A673 (cell line): ENCODE data around the gene CCDC88B. TPM values are rescaled to one million over a fixed set of nuclear protein-coding genes. Genes with fewer than 3 reads are reported as not detected.

Source experiments
- BruUV-seq: library from RNA; stranded (reverse); fragments of 400-500 nt; replicated peaks from 2 replicates; lab custom pipeline; 2021; lab: Mats Ljungman, UMichigan
- CTCF ChIA-PET: fragments of 300-600 bp; sonication (Branson Sonifier 250); formaldehyde crosslinking; loops from one replicate; lab custom pipeline; 2022; ENCODE audit warnings: antibody characterized with exemption; lab: Charles Lee
- POLR2A ChIA-PET: fragments of 300-600 bp; sonication (Branson Sonifier 250); formaldehyde crosslinking; loops from one replicate; lab custom pipeline; 2022; ENCODE audit warnings: antibody characterized with exemption; ENCODE audit not compliant: low non-redundant PET; lab: Charles Lee
- DNase-seq: peaks from one replicate; pipeline ENCODE4 v3.0.0-alpha.2; 2015; ENCODE audit warnings: low spot score
- H3K27ac ChIP-seq: fragments of 200-600 bp; sonication (generic); 2 replicates; pipeline ENCODE4 v1.5.1; 2016; ENCODE audit warnings: mixed run types, low read depth, mild to moderate bottlenecking, mixed read lengths, antibody characterized with exemption, low read length; ENCODE audit not compliant: poor library complexity, severe bottlenecking
- H3K27me3 ChIP-seq: fragments of 200-600 bp; sonication (generic); replicated peaks from 2 replicates; pipeline ENCODE4 v1.6.1; 2017; ENCODE audit warnings: mixed run types, low read depth, mild to moderate bottlenecking, mixed read lengths, antibody characterized with exemption, low read length; ENCODE audit not compliant: insufficient read depth, poor library complexity
- H3K36me3 ChIP-seq: fragments of 200-600 bp; sonication (generic); 2 replicates; pipeline ENCODE4 v1.6.1; 2016; ENCODE audit warnings: mixed run types, mild to moderate bottlenecking, mixed read lengths, antibody characterized with exemption, low read length; ENCODE audit not compliant: insufficient read depth, poor library complexity, severe bottlenecking
- H3K4me1 ChIP-seq: fragments of 200-600 bp; sonication (generic); 2 replicates; pipeline ENCODE4 v1.6.1; 2017; ENCODE audit warnings: mixed run types, mild to moderate bottlenecking, mixed read lengths, antibody characterized with exemption, low read length; ENCODE audit not compliant: insufficient read depth, poor library complexity, severe bottlenecking
- H3K4me3 ChIP-seq: fragments of 200-600 bp; sonication (generic); 2 replicates; pipeline ENCODE4 v1.5.1; 2016; ENCODE audit warnings: low read depth, mixed run types, mild to moderate bottlenecking, mixed read lengths, low read length; ENCODE audit not compliant: poor library complexity, severe bottlenecking
- H3K9me3 ChIP-seq: fragments of 200-600 bp; sonication (generic); 2 replicates; pipeline ENCODE4 v1.6.1; 2016; ENCODE audit warnings: mixed run types, low read depth, mild to moderate bottlenecking, mixed read lengths, antibody characterized with exemption, low read length; ENCODE audit not compliant: poor library complexity, severe bottlenecking
- EZH2 ChIP-seq: fragments of 200-600 bp; sonication (generic); IDR thresholded peaks from 2 replicates; pipeline ENCODE4 v1.6.1; 2017; ENCODE audit warnings: borderline replicate concordance, low read depth, mild to moderate bottlenecking, mixed read lengths, antibody characterized with exemption, low read length; ENCODE audit not compliant: poor library complexity, severe bottlenecking
- intact Hi-C: fragments of 100-400 bp; cut with micrococcal nuclease; formaldehyde crosslinking; loops from one replicate; pipeline ENCODE4 v1.10.0; 2022; ENCODE audit not compliant: unreplicated experiment
- total RNA-seq: library from RNA; stranded (reverse); gene quantifications from 2 replicates; pipeline ENCODE4 v1.2.3, GENCODE V29; 2021
- TF ChIP-seq, protein P1 (sequence below): fragments of 300-800, 200-600 bp; sonication (generic); conservative IDR thresholded peaks from 2 replicates; pipeline ENCODE4 v1.5.1; 2017; ENCODE audit warnings: low read depth, mild to moderate bottlenecking, antibody characterized with exemption, low read length, moderate library complexity, mixed read lengths

CCDC88B gene
- total RNA-seq, 1 experiment from 2014 or later, result 0.47 TPM

DNA sequence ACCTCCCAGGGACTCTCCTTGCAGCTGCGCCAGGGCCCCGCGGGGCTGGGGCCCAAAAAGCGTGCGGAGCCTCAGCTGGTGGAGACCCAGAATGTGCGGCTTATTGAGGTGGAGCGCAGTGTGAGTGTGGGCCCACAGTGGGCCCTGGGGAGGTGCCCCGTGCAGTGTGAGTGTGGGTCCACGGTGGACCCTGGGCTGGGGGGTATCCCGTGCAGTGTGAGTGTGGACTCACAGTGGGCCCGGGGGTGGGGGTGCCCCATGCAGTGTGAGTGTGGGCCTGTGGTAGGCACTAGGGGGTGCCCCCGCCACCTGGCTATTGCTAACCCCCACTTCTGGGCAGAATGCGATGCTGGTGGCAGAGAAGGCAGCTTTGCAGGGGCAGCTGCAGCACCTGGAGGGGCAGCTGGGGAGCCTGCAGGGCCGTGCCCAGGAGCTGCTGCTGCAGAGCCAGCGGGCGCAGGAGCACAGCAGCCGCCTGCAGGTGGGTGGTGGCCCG is 11.2 kb downstream of the CCDC88B start:
- no peaks in the 10 kb centered on the region for H3K9me3 ChIP-seq
- no peaks in the 10 kb centered on the region for H3K36me3 ChIP-seq
- H3K27me3 ChIP-seq, result no peaks in the 10 kb centered on the region
- H3K4me3 ChIP-seq, result no peak overlapping the region
- no peak for TF ChIP-seq EZH2
- TF ChIP-seq, protein P1, sequence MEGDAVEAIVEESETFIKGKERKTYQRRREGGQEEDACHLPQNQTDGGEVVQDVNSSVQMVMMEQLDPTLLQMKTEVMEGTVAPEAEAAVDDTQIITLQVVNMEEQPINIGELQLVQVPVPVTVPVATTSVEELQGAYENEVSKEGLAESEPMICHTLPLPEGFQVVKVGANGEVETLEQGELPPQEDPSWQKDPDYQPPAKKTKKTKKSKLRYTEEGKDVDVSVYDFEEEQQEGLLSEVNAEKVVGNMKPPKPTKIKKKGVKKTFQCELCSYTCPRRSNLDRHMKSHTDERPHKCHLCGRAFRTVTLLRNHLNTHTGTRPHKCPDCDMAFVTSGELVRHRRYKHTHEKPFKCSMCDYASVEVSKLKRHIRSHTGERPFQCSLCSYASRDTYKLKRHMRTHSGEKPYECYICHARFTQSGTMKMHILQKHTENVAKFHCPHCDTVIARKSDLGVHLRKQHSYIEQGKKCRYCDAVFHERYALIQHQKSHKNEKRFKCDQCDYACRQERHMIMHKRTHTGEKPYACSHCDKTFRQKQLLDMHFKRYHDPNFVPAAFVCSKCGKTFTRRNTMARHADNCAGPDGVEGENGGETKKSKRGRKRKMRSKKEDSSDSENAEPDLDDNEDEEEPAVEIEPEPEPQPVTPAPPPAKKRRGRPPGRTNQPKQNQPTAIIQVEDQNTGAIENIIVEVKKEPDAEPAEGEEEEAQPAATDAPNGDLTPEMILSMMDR, result no peak
- H3K27ac ChIP-seq, result no peak overlapping the region
- ChIA-PET POLR2A (no interaction called here), CTCF (interaction anchor here (0.7 kb wide), 1 partner anchor 44 kb away, joined by 4 read pairs; no protein-coding TSS in a partner anchor)
- intact Hi-C loops, result no loop called here
- DNase-seq, result no peak
- BruUV-seq, result no TSS peak
- peaks cover 8% of the 10 kb centered on the region for H3K4me1 ChIP-seq

DNA sequence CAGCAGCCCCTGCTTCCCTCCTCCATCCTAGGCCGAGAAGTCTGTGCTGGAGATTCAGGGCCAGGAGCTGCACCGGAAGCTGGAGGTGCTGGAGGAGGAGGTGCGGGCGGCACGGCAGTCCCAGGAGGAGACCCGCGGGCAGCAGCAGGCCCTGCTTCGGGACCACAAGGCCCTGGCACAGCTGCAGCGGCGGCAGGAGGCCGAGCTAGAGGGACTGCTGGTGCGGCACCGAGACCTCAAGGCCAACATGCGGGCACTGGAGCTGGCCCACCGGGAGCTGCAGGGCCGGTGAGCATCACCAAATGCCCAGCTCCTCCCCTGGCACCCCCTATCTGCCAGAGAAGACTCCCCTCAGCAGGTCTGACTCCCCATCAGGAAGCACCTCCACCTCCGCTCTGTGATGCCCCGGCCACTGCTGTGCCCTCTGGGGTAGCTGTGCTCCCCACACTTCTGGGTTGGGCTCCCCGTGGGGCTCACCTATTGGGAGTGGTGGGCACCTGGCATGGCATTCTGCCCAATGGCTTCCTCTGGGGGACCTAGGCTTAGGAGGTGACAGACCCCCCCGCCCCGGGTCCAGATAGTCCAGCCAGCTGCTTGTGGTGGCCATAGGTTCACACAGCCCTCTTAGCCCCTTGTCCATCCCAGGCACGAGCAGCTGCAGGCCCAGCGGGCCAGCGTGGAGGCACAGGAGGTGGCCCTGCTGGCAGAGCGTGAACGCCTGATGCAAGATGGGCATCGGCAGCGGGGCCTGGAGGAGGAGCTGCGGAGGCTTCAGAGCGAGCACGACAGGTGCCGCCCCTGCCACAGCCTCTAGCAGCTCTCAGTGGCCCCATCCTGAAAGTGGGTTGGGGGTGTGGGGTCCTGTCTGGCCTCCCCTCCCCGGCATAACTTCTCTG is 12.3 kb downstream of the CCDC88B start:
- TF ChIP-seq, protein P1, result no peak
- TF ChIP-seq EZH2, result no peak
- no TSS peak for BruUV-seq
- Histone ChIP-seq H3K4me1 (peaks cover 11% of the 10 kb centered on the region), H3K9me3 (no peaks in the 10 kb centered on the region), H3K27ac (no peak overlapping the region), H3K4me3 (no peak overlapping the region), H3K36me3 (no peaks in the 10 kb centered on the region), H3K27me3 (no peaks in the 10 kb centered on the region)
- intact Hi-C loops, result no loop called here
- ChIA-PET POLR2A (no interaction called here), CTCF (interaction anchor here (1.9 kb wide), 1 partner anchor 10 kb away, joined by 7 read pairs; no protein-coding TSS in a partner anchor)
- no peak for DNase-seq

GRCh38 chr11:64352995-64353714 is 13.2 kb downstream of the CCDC88B start:
- Histone ChIP-seq H3K27ac (no peak overlapping the region), H3K4me1 (peaks cover 12% of the 10 kb centered on the region), H3K9me3 (no peaks in the 10 kb centered on the region), H3K27me3 (no peaks in the 10 kb centered on the region), H3K4me3 (no peak overlapping the region), H3K36me3 (no peaks in the 10 kb centered on the region)
- intact Hi-C loops, result no loop called here
- CTCF ChIA-PET, result interaction anchor here (0.8 to 2.7 kb wide), 3 partner anchors 11 to 149 kb away, joined by 4 to 29 read pairs (median 7); partner anchors contain the start of genes PRDX5 and TRMT112
- TF ChIP-seq EZH2, result no peak
- TF ChIP-seq, protein P1, result no peak
- POLR2A ChIA-PET, result no interaction called here
- no TSS peak for BruUV-seq
- no peak for DNase-seq
